ENCODE measurements around the gene EXOSC10.
"Not testable (repeated sequence)": the region's sequence is repeated elsewhere in the genome, so short reads cannot be mapped to it uniquely, and the experiment has no call there.

EXOSC10 gene

GRCh38 chr1:11042995-11043874 is 56.4 kb downstream of the EXOSC10 start:
- no peak for DNase-seq

GRCh38 chr1:11042065-11042464 is 57.6 kb downstream of the EXOSC10 start:
- no peak for DNase-seq

- no peak for DNase-seq
Observed at GRCh38 chr1:11041048-11041447, 58.6 kb downstream of the EXOSC10 start.

- DNase-seq: not testable (repeated sequence)
Observed at GRCh38 chr1:11040105-11040429, 59.6 kb downstream of the EXOSC10 start.

- no peak for DNase-seq
Observed at GRCh38 chr1:11039351-11040104, 60.1 kb downstream of the EXOSC10 start.

DNA sequence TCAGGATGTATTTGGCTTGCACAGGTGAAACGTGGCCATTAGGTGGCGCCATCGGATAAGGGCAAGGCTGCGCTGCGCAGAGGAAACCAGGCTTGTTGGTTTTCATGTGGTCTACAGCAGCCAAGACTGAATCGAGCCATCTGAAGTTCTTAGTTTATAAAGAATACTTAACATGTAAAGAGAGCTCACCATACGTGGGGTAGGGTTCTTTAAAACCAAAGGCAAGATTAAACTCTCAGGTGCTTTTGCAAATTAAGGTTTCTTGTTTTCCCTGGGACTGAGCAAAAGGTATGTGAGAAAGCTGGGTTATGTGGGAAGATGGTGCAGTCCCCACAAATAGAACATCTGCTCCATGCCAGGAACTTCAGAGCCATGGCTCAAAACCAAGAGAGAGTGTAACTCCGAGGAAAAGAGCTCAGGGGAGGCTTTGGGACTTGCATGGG is 61.9 kb downstream of the EXOSC10 start:
- peak; percentile 90 for DNase-seq

DNA sequence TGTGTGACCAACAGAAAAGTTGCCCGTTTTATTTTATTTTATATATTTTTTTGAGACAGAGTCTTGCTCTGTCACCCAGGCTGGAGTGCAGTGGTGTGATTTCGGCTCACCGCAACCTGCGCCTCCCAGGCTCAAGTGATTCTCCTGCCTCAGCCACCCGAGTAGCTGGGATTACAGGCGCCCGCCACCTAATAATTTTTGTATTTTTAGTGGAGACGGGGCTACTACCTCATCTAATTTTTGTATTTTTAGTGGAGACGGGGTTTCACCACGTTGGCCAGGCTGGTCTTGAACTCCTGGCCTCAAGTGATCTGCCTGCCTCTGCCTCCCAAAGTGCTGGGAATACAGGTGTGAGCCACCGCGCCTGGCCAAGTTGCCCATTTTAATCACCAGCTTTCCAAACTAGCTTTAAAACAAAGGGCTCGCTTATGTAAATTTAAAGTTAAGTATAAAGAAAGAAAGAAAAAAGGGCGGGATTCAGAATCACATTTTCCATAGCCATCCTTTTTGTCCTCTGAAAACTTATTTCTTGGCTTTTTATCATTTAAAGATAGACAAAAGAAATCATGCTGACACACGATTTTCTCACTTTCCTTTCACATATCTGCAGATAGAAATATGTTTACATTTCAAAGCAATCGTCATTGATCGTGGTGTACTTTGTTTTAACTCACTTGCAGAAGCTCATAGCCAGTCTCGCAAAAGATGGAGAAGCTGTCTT is 62.5 kb downstream of the EXOSC10 start:
- DNase-seq: not testable (repeated sequence)

- no peak for DNase-seq
Observed at GRCh38 chr1:11031624-11032262, 67.9 kb downstream of the EXOSC10 start.

- no peak for DNase-seq
Observed at GRCh38 chr1:11030865-11031264, 68.8 kb downstream of the EXOSC10 start.

GRCh38 chr1:11028018-11028417 is 71.7 kb downstream of the EXOSC10 start:
- no peak for DNase-seq

DNA sequence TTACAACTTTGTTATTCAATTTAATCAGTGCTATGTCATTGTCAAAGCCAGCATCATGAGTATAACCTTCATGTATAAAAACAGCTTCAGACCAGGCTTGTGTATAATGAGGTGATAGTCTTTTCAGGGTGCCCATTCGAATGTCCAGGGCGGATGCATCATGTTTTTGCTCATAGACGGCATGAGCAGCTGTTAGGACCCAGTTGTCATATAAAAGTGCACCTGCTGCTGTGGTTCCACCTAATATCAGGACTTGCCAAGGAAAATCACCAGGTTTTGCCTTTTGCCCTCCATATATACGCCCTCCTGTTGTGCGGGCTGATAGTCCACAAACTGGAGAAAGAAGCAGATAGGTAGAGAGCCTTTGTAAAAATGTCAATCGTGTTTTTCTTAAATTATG is 72.4 kb downstream of the EXOSC10 start:
- DNase-seq: no peak

DNA sequence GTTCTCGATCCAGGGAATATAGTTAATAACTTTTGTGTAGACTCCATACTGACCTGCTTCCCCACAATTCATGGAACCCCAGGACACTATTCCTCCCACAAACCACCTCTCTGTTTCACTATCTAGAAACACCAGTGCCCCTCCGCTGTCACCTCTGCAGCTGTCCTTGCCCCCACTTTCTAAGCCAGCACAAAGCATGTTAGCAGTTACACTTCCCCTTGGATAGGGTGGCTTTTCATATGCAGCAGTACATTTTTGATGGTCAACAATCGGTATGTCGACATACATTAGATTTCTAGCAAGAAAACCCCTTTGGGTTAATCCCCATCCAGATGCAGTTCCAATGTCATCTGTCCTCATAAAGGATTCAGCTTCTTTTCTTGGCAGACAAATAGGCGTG is 72.8 kb downstream of the EXOSC10 start:
- no peak for DNase-seq

GRCh38 chr1:11026052-11026451 is 73.6 kb downstream of the EXOSC10 start:
- DNase-seq: no peak

- no peak for DNase-seq
Observed at GRCh38 chr1:11025618-11026017, 74.1 kb downstream of the EXOSC10 start.

- DNase-seq: no peak
Observed at GRCh38 chr1:11024874-11025203, 74.8 kb downstream of the EXOSC10 start.

GRCh38 chr1:11024154-11024873 is 75.4 kb downstream of the EXOSC10 start:
- no peak for DNase-seq

GRCh38 chr1:11023201-11023600 is 76.5 kb downstream of the EXOSC10 start:
- no peak for DNase-seq

DNA sequence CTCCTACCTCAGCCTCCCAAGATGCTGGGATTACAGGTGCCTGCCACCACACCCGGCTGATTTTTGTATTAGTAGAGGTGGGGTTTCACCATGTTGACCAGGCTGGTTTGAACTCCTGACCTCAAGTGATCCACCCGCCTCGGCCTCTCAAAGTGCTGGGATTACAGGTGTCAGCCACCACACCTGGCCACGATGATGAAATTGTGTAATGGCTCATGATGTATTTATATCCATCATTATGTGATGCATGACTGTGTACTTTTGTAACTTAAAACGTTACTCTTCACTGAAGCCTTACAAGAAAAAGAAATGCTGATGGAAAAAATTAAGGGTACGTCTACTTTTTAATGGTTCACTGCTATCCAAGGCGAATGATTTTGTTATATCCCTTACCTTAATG is 79.7 kb downstream of the EXOSC10 start:
- no peak for DNase-seq

DNA sequence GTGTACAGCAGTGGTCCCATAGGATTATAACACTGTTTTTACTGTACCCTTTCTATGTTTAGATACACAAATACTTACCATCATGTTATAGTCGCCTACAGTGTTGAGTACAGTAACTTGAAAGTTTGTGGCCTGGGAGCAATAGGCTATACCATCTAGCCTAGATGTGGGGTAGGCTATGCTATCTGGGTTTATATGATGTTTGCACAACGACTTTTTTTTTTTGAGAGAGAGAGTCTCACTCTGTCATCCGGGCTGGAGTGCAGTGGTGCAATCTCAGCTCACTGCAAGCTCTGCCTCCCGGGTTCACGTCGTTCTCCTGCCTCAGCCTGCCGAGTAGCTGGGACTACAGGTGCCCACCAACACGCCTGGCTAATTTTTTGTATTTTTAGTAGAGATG is 80.3 kb downstream of the EXOSC10 start:
- not testable (repeated sequence) for DNase-seq
